ENCODE results near the gene UGGT1. TPM values are rescaled to one million over a fixed set of nuclear protein-coding genes. Genes with fewer than 3 reads are reported as not detected.
A peak's percentile ranks its signal among the peaks of the same experiment; 100 is the strongest.

Gene UGGT1
- total RNA-seq, 1 donor, result 80.0 TPM

DNA sequence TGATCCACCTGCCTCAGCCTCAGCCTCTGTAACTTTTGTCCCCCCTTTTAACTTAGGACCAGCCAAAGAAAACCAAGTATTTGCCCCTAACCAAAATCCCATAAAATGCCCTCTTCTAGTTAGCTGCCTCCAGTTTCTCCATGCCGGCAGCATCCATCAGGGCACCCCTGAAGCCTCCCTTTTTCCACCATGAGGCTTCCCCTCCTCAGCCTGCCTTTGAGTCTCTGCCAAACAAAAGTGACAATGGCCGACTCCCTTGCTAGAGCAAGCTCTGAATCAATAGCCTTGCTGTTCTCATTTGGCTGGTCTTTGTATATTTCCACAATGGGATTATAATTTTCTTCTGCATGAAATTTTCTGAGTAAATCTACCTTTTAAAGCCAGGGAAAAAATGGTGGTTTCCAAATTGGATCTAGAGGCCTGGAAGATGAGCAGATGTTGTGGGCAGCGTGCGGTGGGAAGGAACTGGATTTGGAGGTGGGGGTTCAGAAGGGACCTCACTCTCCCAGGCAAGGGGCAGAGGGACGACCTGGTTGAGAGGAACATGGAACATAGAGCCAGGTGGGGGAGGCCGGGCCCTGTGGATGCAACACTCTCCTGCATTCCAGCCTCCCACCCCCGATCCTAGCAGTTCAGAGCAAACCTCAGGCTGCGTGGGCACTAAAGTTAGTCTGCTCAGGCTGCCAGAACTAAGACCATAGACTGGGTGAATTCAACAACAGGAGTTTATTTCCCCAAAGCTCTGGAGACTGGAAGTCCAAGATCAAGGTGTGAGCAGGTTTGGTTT lies 147.1 kb downstream of the UGGT1 start:
- no peaks in the 10 kb centered on the region for H3K9me3 ChIP-seq (ENCODE audit: low read depth, low read length)
- H2AFZ ChIP-seq (ENCODE audit: low read length), result no peak overlapping the region
- TF ChIP-seq, protein P1, sequence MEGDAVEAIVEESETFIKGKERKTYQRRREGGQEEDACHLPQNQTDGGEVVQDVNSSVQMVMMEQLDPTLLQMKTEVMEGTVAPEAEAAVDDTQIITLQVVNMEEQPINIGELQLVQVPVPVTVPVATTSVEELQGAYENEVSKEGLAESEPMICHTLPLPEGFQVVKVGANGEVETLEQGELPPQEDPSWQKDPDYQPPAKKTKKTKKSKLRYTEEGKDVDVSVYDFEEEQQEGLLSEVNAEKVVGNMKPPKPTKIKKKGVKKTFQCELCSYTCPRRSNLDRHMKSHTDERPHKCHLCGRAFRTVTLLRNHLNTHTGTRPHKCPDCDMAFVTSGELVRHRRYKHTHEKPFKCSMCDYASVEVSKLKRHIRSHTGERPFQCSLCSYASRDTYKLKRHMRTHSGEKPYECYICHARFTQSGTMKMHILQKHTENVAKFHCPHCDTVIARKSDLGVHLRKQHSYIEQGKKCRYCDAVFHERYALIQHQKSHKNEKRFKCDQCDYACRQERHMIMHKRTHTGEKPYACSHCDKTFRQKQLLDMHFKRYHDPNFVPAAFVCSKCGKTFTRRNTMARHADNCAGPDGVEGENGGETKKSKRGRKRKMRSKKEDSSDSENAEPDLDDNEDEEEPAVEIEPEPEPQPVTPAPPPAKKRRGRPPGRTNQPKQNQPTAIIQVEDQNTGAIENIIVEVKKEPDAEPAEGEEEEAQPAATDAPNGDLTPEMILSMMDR (IDR thresholded peaks at IDR 0.05; ENCODE audit: extremely low read depth, low read depth, low read length), result no peak
- peaks cover 2% of the 10 kb centered on the region for H4K20me1 ChIP-seq (ENCODE audit: insufficient read depth, low read length)
- H3K4me2 ChIP-seq (ENCODE audit: insufficient read depth, low read length), result no peak overlapping the region
- peaks cover 20% of the 10 kb centered on the region for H3K4me1 ChIP-seq (ENCODE audit: insufficient read depth, low read length)
- H3K36me3 ChIP-seq (ENCODE audit: insufficient read depth, low read length), result no peaks in the 10 kb centered on the region
- H3K27me3 ChIP-seq (ENCODE audit: insufficient read depth, low read length), result peaks cover 3% of the 10 kb centered on the region
- H3K27ac ChIP-seq (ENCODE audit: low read depth, low read length), result peak overlapping the region; percentile 86
- DNase-seq (ENCODE audit: insufficient read length, low spot score, missing footprints), result no peak
- no peak overlapping the region for H3K4me3 ChIP-seq (ENCODE audit: insufficient read depth, low read length)
- no peaks in the 10 kb centered on the region for H3K79me2 ChIP-seq (ENCODE audit: insufficient read depth, low read length)

DNA sequence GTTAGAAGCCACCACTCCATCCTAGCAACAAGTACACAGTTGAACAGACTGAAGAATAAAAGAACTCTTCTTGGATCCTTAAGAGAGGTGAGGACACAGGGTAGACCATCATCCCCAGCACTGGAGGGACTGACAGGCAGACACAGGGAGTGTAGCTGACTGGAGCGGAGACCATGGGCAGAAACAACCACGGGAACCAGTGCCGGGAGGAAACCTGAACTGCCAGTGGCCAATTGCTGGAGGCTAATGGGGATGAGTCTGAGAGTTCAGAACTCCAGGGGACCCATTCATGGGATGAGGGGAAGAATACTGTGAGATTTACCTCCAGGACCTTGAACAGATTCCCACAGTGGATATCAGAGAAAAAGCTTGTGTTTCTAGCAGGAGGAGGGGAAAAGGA lies 150.9 kb downstream of the UGGT1 start:
- H3K9me3 ChIP-seq (ENCODE audit: low read depth, low read length), result no peaks in the 10 kb centered on the region
- no peak overlapping the region for H3K4me3 ChIP-seq (ENCODE audit: insufficient read depth, low read length)
- no peak overlapping the region for H2AFZ ChIP-seq (ENCODE audit: low read length)
- H3K36me3 ChIP-seq (ENCODE audit: insufficient read depth, low read length), result no peaks in the 10 kb centered on the region
- no peak overlapping the region for H3K27ac ChIP-seq (ENCODE audit: low read depth, low read length)
- H3K4me2 ChIP-seq (ENCODE audit: insufficient read depth, low read length), result no peak overlapping the region
- DNase-seq (ENCODE audit: insufficient read length, low spot score, missing footprints), result no peak
- TF ChIP-seq, protein P1 (IDR thresholded peaks at IDR 0.05; ENCODE audit: extremely low read depth, low read depth, low read length), result no peak
- H3K27me3 ChIP-seq (ENCODE audit: insufficient read depth, low read length), result peaks cover 3% of the 10 kb centered on the region
- peaks cover 2% of the 10 kb centered on the region for H4K20me1 ChIP-seq (ENCODE audit: insufficient read depth, low read length)
- peaks cover 9% of the 10 kb centered on the region for H3K4me1 ChIP-seq (ENCODE audit: insufficient read depth, low read length)
- H3K79me2 ChIP-seq (ENCODE audit: insufficient read depth, low read length), result no peaks in the 10 kb centered on the region

Small RNA genes within 50 kb of the gene (small RNA-seq; reads per million reads assigned to genes)
- not detected for gene AC108059.2
- gene AC108059.3, result not detected
- not detected for gene DYNLT3P2
- not detected for gene RF00019

Other genes with a start within 250 kb of the UGGT1 start
- 13.0 and 15.9 TPM in 2 replicates for gene POLR2D, start 233.0 kb upstream of the UGGT1 start, total RNA-seq
- gene AMMECR1L, start 205.2 kb upstream of the UGGT1 start, total RNA-seq, result 15.0 and 15.6 TPM in 2 replicates
- gene SAP130, start 63.1 kb upstream of the UGGT1 start, total RNA-seq, result 5.4 and 6.5 TPM in 2 replicates
- 16.5 and 18.8 TPM in 2 replicates for gene HS6ST1, start 227.7 kb downstream of the UGGT1 start, total RNA-seq

Measured in osteoblast (primary cell).